ENCODE measurements around the gene TMEM184B.

The TMEM184B gene

GRCh38 chr22:38220653-38221386, 52.0 kb downstream of the TMEM184B start:
- Mint-ChIP-seq H3K27ac (no peak overlapping the region), H3K4me3 (no peak overlapping the region), H3K27me3 (no peaks in the 10 kb centered on the region), H3K9me3 (no peaks in the 10 kb centered on the region), H3K36me3 (ENCODE audit: low read depth) (no peaks in the 10 kb centered on the region), H3K4me1 (peaks cover 16% of the 10 kb centered on the region)
- ATAC-seq: no peak
- no peak for DNase-seq

GRCh38 chr22:38220163-38220562, 52.6 kb downstream of the TMEM184B start:
- H3K27ac Mint-ChIP-seq: no peak overlapping the region
- no peak overlapping the region for H3K4me3 Mint-ChIP-seq
- H3K9me3 Mint-ChIP-seq: no peaks in the 10 kb centered on the region
- H3K4me1 Mint-ChIP-seq: peaks cover 18% of the 10 kb centered on the region
- no peaks in the 10 kb centered on the region for H3K27me3 Mint-ChIP-seq
- no peaks in the 10 kb centered on the region for H3K36me3 Mint-ChIP-seq (ENCODE audit: low read depth)
- DNase-seq: no peak
- ATAC-seq: no peak

GRCh38 chr22:38219632-38220031, 53.2 kb downstream of the TMEM184B start:
- ATAC-seq (no peak), DNase-seq (no peak)
- peak overlapping the region; percentile 43 for H3K27ac Mint-ChIP-seq
- H3K4me3 Mint-ChIP-seq: no peak overlapping the region
- H3K27me3 Mint-ChIP-seq: no peaks in the 10 kb centered on the region
- H3K4me1 Mint-ChIP-seq: peaks cover 21% of the 10 kb centered on the region
- H3K36me3 Mint-ChIP-seq (ENCODE audit: low read depth): peaks cover 4% of the 10 kb centered on the region
- no peaks in the 10 kb centered on the region for H3K9me3 Mint-ChIP-seq

GRCh38 chr22:38218661-38219622, 53.9 kb downstream of the TMEM184B start:
- ATAC-seq: peak; percentile 4
- Mint-ChIP-seq H3K9me3 (no peaks in the 10 kb centered on the region), H3K4me1 (peaks cover 21% of the 10 kb centered on the region), H3K4me3 (no peak overlapping the region), H3K27ac (peak overlapping the region; percentile 43), H3K27me3 (no peaks in the 10 kb centered on the region), H3K36me3 (ENCODE audit: low read depth) (peaks cover 4% of the 10 kb centered on the region)
- DNase-seq: peak; percentile 43

GRCh38 chr22:38215156-38216038, 57.4 kb downstream of the TMEM184B start:
- no peak overlapping the region for H3K4me3 Mint-ChIP-seq
- H3K27me3 Mint-ChIP-seq: no peaks in the 10 kb centered on the region
- H3K36me3 Mint-ChIP-seq (ENCODE audit: low read depth): peaks cover 7% of the 10 kb centered on the region
- ATAC-seq (no peak), DNase-seq (no peak)
- H3K27ac Mint-ChIP-seq: no peak overlapping the region
- no peaks in the 10 kb centered on the region for H3K9me3 Mint-ChIP-seq
- H3K4me1 Mint-ChIP-seq: peaks cover 33% of the 10 kb centered on the region

- ATAC-seq (peak; percentile 9), DNase-seq (peak; percentile 61)
- H3K36me3 Mint-ChIP-seq (ENCODE audit: low read depth): peaks cover 7% of the 10 kb centered on the region
- H3K27me3 Mint-ChIP-seq: no peaks in the 10 kb centered on the region
- no peak overlapping the region for H3K27ac Mint-ChIP-seq
- H3K4me3 Mint-ChIP-seq: no peak overlapping the region
- peaks cover 38% of the 10 kb centered on the region for H3K4me1 Mint-ChIP-seq
- H3K9me3 Mint-ChIP-seq: no peaks in the 10 kb centered on the region
These were observed 58.3 kb downstream of the TMEM184B start for GRCh38 chr22:38214302-38215056.

- Mint-ChIP-seq H3K36me3 (ENCODE audit: low read depth) (peaks cover 7% of the 10 kb centered on the region), H3K9me3 (no peaks in the 10 kb centered on the region), H3K27ac (no peak overlapping the region), H3K27me3 (no peaks in the 10 kb centered on the region), H3K4me3 (no peak overlapping the region), H3K4me1 (peaks cover 37% of the 10 kb centered on the region)
- DNase-seq: no peak
- ATAC-seq: no peak
These were observed 58.9 kb downstream of the TMEM184B start for GRCh38 chr22:38213990-38214301.

GRCh38 chr22:38213319-38213989, 59.4 kb downstream of the TMEM184B start:
- Mint-ChIP-seq H3K4me1 (peaks cover 37% of the 10 kb centered on the region), H3K36me3 (ENCODE audit: low read depth) (peaks cover 7% of the 10 kb centered on the region), H3K9me3 (no peaks in the 10 kb centered on the region), H3K27me3 (no peaks in the 10 kb centered on the region), H3K4me3 (no peak overlapping the region), H3K27ac (peak overlapping the region; percentile 23)
- DNase-seq (no peak), ATAC-seq (peak; percentile 31)

GRCh38 chr22:38212442-38212841, 60.4 kb downstream of the TMEM184B start:
- DNase-seq: no peak
- Mint-ChIP-seq H3K27ac (no peak overlapping the region), H3K36me3 (ENCODE audit: low read depth) (peaks cover 7% of the 10 kb centered on the region), H3K4me3 (no peak overlapping the region), H3K27me3 (no peaks in the 10 kb centered on the region), H3K9me3 (no peaks in the 10 kb centered on the region), H3K4me1 (peaks cover 36% of the 10 kb centered on the region)
- no peak for ATAC-seq

- peaks cover 36% of the 10 kb centered on the region for H3K4me1 Mint-ChIP-seq
- no peak overlapping the region for H3K27ac Mint-ChIP-seq
- H3K36me3 Mint-ChIP-seq (ENCODE audit: low read depth): peaks cover 7% of the 10 kb centered on the region
- H3K4me3 Mint-ChIP-seq: no peak overlapping the region
- H3K27me3 Mint-ChIP-seq: no peaks in the 10 kb centered on the region
- ATAC-seq (no peak), DNase-seq (no peak)
- no peaks in the 10 kb centered on the region for H3K9me3 Mint-ChIP-seq
These were observed 61.3 kb downstream of the TMEM184B start for GRCh38 chr22:38211556-38211955.

- Mint-ChIP-seq H3K36me3 (ENCODE audit: low read depth) (peaks cover 3% of the 10 kb centered on the region), H3K27me3 (peaks cover 2% of the 10 kb centered on the region), H3K4me3 (no peak overlapping the region), H3K27ac (no peak overlapping the region), H3K9me3 (no peaks in the 10 kb centered on the region), H3K4me1 (peaks cover 47% of the 10 kb centered on the region)
- ATAC-seq: no peak
- DNase-seq: no peak
These were observed 64.2 kb downstream of the TMEM184B start for GRCh38 chr22:38208551-38208968.

- no peak for DNase-seq
- no peak for ATAC-seq
- Mint-ChIP-seq H3K36me3 (ENCODE audit: low read depth) (no peaks in the 10 kb centered on the region), H3K4me3 (no peak overlapping the region), H3K9me3 (no peaks in the 10 kb centered on the region), H3K4me1 (peaks cover 47% of the 10 kb centered on the region), H3K27me3 (peaks cover 2% of the 10 kb centered on the region), H3K27ac (no peak overlapping the region)
These were observed 64.8 kb downstream of the TMEM184B start for GRCh38 chr22:38207898-38208432.
